ENCODE measurements around the gene ADAMTS9.

GRCh38 chr3:64617610-64618009 is 70.2 kb downstream of the ADAMTS9 start:
- TF ChIP-seq CTCF (IDR thresholded peaks at IDR 0.05; ENCODE audit: poor library complexity, severe bottlenecking) (no peak), RAD21 (conservative IDR thresholded peaks at IDR 0.05) (no peak), POLR2AphosphoS5 (IDR thresholded peaks at IDR 0.05) (no peak), EZH2 (IDR thresholded peaks at IDR 0.05; ENCODE audit: borderline replicate concordance, insufficient read depth, low read length, poor library complexity, severe bottlenecking) (no peak), SMC3 (conservative IDR thresholded peaks at IDR 0.05; ENCODE audit: poor library complexity) (no peak), TAF1 (IDR thresholded peaks at IDR 0.05; ENCODE audit: low read depth) (no peak), EP300 (conservative IDR thresholded peaks at IDR 0.05; ENCODE audit: poor library complexity, severe bottlenecking) (no peak), REST (IDR thresholded peaks at IDR 0.05; ENCODE audit: borderline replicate concordance) (no peak), MXI1 (conservative IDR thresholded peaks at IDR 0.05; ENCODE audit: poor library complexity, severe bottlenecking) (no peak)
